Renal pelvis (tissue), 4 donors: Measurements from ENCODE around the gene MEIOB. TPM values are rescaled to one million over a fixed set of nuclear protein-coding genes. Genes with fewer than 3 reads are reported as not detected.
"Not testable (repeated sequence)": the region's sequence is repeated elsewhere in the genome, so short reads cannot be mapped to it uniquely, and the experiment has no call there.

Experiments
- DNase-seq: peaks from one replicate; pipeline ENCODE4 v3.0.0-alpha.2; 2013
- polyA plus RNA-seq, 3 donors: library from polyadenylated mRNA; unstranded; fragments of 120-200 nt; gene quantifications; one replicate each; pipeline ENCODE4 v1.2.1, GENCODE V29; 2013; ENCODE audit not compliant: insufficient read length in 3 of 3

MEIOB gene
- polyA plus RNA-seq, 3 donors, result 1.0 to 2.2 (median 1.9) TPM

DNA sequence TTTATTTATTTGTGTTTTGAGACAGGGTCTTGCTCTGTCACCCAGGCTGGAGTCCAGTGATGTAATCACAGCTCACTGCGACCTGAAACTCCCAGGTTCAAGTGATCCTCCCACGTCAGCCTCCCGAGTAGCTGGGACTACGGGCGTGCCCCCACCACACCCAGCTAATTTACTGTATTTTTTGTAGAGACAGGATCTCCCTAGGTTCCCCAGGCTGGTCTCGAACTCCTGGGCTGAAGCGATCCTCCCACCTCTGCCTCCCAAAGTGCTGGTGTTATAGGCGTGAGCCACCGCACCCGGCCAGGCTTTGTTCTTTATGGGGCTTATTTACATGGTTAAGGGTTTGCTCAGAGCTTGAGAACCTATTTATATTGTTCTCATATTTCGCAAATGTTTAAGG lies 5.8 kb upstream of the MEIOB start:
- no peak for DNase-seq

DNA sequence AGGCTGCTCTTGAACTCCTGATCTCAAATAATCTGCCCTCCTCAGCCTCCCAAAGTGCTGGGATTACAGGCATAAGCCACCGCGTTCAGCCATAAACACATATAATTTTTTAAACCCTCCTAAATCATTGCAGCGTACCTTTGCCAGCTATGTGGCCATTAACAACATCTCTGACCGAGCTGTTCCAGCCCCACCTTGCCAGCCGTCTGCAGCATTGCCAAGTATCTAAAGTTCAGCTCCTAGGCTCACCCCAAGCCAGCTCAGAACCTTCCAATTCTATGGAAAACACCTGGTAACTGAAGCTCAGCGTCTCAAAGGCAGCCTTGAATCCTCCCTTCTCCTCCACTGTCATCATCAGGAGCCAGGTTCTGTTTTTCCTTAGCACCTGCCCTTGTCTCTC lies 5.1 kb upstream of the MEIOB start:
- no peak for DNase-seq

DNA sequence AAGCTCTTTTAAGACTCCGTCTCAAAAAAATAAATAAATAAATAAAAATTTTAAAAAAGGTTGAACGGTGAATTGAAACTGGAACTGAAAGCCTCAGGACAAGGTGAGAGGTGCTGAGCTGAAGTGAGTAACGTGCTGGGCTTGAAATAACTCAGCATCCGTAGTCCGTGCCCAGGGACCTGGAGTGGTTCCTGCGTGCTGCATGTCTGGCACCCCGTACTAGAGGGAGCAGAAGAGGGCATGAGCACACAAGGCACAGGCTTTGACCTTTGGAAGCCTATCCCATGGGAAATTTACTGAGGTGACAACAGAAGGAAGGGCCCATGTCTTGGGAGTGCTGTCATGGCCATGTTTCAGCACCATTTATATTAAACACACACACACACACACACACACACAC lies 4.5 kb upstream of the MEIOB start:
- DNase-seq, result no peak

DNA sequence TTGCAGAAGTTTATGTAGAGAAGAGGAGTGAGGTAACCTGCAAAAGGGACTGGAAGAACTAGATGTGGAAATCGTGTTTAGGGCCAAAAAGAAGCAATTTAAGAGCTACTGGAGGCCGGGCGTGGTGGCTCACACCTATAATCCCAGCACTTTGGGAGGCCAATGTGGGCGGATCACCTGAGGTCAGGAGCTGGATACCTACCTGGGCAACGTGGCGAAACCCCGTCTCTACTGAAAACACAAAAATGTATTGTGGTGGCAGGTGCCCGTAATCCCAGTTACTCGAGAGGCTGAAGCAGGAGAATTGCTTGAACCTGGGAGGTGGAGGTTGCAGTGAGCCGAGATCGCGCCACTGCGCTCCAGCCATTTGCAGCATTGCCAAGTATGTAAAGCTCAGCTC lies 4.1 kb upstream of the MEIOB start:
- not testable (repeated sequence) for DNase-seq

DNA sequence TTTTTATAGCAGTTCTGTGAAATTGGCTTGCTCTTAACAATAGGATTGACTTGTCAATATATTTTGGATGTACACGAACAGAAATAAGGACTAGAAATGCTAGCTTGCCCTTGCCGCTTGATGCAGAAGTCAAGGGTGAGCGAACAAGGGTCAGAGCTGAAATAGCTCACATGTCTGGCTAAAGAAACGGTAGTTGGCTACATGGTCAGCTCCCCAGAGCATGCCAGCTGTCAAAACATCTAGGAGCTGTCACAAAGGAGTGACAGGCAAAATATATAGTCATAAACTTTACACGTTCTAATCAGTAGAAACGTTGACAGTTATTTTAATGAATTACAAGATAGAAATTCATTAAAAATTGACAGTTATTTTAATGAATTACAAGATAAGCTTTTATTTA lies 2.9 kb upstream of the MEIOB start:
- peak; percentile 35 for DNase-seq

DNA sequence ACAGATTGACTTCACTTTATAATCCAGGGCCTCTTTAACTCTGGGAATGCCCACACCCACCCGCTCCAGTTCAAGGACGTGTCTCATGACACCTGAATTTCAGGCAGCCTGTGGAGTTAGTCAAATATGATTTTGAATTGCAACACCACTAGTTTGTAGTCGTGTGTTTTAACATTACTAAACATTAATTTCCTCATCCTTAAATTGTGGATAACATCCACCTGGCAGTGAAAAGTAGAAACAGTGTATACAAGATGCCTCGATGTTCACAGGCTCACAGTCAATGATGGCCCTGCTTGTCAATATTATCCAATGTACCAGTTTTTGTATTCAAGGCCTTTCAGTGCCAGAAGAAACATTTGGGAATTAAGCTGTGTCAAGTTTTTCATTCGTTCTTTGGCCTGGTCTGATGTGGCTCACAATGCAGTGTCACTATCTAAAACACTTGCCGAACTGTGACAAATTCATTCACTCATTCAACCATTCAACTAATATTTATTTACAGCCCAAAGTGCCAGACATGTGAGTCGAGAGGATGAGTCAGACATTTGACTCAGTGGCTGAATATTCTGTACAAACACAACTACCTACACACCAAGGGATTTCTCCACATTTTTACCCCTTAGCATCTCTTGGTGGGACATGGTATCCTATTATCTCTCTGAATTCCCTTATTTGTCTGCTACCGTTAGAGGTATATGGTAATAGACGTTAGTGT lies 1.4 kb downstream of the MEIOB start:
- DNase-seq, result no peak

DNA sequence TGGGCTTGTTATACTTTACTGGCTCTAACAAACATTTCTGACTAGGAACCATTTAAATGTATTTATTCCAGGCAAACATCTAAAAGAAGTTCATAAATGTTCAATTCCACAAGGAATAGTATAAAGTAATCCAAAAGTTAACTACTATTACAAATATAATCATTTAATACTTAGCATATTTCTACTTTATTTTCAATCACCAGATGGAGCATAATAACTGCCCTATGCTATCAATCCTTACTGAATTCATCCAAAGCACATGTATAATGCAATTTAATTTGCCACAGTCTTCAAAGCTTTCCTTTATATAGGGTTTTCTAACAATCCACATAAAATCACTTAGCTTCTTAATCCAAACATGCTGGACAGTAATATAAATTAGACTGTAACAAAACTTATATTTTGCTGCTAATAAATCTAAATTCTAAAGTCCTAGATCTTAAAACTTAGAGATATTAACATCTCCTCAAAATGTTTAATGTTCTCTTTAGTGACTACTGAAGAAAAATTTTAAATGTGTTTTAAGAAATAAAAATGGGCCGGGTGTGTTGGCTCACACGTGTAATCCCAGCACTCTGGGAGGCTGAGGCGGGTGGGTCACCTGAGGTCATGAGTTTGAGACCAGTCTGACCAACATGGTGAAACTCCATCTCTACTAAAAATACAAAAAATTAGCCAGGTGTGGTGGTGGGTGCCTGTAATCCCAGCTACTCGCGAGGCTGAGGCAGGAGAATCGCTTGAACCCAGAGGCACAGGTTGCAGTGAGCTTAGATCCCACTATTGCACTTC lies 5.9 kb downstream of the MEIOB start:
- DNase-seq, result no peak

DNA sequence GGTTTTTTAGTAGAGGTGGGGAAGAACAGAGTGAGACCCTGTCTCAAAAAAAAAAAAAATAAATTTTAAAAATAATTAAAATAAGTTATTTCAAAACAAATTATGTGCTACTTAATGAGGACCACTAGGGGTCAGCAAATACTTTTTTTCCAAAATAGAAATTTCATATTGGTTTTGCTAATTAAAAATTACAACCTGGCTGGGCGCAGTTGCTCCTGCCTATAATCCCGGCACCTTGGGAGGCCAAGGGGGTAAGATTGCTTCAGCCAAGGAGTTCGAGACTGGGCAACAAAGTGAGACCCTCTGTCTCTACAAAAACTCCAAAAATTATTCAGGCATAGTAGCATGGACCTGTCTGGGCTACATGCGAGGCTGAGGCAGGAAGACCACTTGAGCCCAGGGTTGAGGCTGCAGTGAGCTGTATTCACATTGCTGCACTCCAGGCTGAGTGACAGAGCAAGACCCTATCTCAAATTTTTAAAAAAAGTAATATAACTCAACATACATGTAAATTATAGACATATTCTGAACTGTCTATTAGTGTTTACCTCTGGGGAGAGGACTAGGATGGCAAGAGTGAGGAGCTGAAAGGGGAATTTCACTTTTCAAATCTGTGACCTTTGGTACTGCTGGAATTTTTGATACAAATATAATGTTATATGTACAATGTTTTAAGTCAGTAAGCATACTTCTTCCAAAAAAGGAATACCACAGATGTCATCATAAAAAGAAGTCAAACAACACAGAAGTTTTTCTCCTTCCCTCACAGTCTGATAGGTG lies 8.1 kb downstream of the MEIOB start:
- DNase-seq, result peak; percentile 40

DNA sequence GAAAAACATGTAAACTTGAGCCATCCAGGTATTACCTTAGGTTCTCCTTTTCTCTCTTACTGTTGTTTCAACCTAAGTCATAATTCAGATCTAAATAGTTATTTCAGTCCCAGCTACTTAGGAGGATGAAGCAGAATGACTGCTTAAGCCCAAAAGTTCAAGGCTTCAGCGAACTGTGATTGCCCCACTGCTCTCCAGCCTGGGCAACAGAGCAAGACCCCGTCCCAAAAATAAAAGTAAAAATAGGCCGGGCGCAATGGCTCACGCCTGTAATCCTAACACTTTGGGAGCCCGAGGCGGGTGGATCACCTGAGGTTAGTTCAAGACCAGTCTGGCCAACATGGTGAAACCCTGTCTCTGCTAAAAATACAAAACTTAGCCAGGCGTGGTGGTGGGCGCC lies 9.6 kb downstream of the MEIOB start:
- no peak for DNase-seq

DNA sequence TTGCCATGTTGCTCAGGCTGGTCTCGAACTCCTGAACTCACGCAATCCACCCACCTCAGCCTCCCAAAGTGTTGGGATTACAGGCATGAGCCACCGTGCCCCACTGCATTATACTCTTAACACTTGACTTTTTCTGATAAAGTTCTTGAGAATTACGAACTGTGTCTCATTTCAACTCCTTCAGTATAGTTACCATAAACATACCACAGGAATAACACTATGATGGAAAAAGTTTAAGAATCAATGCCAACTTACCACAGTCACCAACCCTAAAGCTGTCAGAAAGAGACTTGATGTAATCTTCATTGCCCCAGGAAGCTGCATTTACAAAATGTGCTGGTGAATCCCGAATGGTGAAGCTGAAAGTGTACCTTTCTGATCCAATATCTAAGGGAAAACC lies 10.2 kb downstream of the MEIOB start:
- no peak for DNase-seq

DNA sequence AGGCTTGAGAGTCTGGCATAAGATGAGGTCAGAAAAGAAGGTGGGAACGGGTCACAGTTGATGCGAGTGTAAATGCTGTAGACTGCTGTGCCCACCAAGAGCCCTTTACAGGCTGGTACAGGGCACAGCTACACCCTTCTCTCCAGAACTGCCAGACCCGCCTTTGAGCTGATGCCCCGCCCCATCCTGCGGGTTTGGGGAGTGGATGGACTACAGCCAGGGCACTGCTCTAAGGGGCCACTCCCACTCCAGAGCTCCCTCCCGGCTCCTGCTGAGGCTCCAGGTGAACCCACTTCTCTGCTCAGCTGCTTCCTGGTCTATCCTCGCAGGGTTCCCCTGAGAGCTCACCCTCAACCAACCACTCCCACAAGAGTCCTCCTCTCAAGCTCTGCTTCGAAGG lies 12.3 kb downstream of the MEIOB start:
- no peak for DNase-seq

DNA sequence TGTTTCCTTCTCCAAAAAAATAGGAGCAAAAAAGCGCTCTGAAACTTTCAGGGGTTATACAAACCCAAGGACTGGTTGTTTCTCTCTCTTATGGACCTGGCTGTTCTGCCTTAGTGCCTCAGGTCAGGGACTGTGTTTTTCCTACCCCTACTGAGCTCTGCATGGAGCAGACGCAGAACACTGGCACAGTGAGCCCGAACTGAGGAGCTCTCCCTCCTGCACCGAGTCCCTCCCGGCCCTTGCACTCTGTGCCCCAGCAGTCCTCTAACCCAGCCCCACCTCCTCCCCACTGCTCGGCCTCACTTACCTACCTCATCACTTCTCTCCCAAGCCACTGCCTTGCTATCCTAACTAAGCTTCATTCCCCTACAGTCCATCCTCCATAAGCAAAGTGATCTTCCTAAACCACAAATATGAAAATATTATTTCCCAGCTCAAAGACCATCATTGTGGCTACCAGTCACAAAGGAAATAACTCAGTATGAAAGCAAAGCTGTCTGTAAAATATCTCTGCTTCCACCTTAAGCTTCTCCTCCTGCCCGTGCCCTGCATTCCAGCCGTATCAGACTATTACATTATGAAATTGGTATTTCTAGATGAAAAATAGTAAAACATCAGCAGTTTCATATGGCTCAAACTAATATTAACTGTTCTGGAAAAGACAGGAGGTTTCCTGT lies 13.6 kb downstream of the MEIOB start:
- no peak for DNase-seq

DNA sequence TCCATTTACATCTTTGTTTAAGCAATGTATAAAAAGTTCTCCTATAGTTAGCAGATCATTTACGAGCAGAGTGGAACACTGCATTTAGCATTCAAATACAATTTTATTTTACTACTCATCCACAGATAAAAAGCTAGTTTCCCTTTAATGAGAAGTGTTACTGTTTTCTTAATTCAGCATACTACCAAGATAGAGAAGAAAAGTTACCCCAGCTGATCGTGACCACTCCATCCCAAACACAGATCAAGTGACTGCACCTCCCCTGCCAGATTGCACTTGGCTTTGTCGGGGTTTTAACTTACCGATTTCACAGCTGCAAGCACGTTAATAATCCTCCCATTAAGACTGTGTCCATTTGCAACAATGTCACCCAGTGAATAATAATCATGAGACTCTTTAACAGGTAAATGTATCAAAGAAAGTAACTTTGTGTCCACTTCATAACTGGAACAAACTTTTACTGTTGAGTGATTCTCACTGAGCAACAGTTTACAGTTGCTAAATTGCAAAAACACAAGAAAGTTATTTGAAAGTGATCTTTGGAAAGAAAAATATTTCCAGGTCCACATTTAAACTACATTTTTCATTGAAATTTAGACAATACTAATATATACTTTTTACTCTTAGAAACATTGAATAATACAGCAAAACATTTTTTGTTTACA lies 14.4 kb downstream of the MEIOB start:
- no peak for DNase-seq

DNA sequence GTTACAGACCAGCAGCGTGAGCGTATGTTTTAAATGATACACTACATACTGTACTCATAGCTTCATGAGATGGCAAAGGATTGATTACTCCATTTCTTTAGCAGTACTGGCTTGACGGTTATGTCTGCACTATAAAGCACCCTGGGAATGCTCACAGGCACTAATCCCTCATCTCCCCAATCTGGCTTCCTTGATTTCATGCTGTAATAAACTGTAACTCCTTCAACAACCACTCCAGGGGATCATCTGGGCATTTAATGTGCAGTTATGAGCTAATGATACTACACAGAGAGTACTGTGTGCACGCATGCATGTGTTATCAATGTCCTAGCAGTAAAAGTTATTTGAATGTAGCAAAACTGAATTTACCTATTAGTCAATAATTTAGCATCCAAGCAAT lies 20.2 kb downstream of the MEIOB start:
- DNase-seq, result no peak

DNA sequence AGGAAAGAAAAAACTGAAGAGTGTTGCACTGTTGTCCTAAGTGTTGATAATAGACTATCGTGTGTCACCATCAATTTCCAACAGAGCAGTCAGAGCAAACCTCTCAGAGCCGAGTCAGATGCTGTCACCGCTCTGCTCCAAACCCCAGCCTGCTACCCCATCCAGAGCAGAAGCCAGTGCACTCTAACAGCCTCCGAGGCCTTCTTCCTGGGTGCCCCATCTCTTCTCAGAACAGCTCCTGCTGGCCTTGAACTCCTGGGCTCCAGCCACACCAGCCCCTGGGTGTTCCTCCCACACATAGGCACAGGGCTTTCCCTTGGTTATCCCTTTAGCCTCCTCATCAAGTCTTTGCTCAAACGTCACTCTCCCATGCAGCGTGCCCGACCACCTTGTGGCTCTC lies 21.0 kb downstream of the MEIOB start:
- no peak for DNase-seq

DNA sequence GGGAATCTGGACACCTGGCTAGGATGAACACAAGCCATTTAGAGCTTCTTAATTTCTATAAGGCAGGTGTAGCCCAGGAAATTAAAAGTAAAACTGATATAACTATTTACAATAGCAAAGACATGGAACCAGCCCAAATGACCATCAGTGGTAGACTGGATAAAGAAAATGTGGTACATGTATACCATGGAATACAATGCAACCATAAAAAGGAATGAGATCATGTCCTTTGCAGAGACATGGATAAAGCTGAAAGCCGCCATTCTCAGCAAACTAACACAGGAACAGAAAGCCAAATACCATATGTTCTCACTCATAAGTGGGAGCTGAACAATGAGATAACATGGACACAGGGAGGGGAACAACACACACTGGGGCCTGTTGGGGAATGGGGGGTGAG lies 25.5 kb downstream of the MEIOB start:
- DNase-seq, result no peak

DNA sequence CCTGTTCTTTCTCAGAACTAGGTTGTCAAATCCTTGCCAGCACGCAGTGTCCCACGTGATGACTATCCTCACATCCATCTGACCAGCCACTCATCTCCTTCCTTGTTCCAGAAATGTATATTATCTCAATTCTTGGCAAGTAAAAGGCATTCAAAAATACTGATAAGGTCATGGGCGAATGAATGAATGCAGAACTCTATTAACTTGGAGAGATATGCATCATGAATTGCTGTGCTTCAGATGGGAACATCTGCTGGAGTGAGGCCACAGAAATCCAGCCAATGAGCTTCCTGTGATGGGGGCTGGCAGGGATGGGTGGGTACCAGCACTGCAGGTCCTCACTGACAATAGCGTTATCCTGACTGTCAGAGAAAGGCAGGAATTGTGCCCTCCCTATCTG lies 26.0 kb downstream of the MEIOB start:
- DNase-seq, result no peak

DNA sequence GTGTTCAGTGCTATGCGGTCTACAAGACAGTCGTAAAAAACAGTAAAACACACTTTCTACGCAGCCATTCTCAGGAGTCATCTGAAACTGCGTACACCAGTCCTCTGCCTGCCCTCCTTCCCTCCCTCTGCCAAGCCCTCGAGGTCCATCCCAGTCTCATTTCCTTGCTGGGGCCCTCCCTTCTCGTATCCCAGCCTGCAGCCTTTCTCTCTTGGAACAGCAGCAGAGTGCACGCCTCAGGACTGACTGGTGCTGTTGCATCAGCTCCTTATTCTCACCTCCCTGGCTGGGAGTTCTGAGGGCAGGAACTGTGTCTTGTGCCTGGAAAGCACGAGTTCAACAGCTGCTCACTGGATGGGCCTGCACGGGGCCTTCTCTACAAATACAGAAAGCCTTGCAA lies 32.4 kb downstream of the MEIOB start:
- DNase-seq, result no peak

DNA sequence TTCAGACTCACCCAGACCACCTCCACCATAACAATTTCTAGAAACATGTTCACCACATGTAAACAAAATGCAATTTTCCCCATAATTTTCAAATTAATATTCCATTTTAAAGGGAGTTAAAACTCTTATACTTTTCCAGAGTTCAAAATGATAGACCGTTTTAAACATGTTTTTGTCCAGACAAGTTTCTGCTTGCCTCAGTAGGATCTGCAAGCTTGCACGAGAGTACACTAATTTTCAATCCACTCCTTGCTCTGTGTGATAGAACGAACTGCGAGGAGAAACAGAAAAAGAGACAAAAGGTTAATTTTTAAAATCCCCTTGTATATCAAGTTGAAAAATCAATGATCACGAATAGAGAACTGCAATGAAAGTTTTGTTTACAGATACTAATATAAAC lies 37.9 kb downstream of the MEIOB start:
- DNase-seq, result no peak

DNA sequence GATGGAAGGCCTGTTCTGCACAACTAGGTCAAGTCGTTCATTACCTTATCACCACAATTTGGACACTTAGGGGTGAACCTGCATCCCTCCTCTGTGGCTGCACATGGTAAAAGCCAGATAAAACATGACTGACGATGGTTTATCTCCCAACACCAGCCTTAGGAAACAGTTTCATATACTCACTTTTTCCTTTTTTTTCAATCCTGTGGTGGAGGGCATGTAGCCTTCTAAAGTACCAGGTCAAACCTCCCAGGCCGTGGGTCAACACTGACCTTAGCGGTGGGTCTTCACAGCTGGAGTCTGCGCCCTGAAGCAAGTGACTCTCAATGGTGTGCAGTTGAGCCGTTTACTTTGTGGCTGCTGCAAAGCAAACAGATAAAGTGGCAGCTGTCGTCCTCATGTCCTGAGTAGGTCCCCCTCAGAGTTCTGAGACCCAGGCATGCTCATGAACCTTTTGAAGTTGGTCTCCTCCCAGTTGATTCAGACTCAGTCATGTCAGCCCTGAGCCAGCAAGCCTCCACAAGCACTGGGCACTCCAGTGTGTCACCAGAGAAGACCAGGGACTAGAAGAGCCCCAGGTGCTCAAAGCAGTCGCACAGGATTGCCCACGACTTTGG lies 39.0 kb downstream of the MEIOB start:
- DNase-seq, result no peak
